B cell (primary cell): ENCODE measurements around the gene POLRMT. TPM values are rescaled to one million over a fixed set of nuclear protein-coding genes. Genes with fewer than 3 reads are reported as not detected.

ENCODE experiments used
- ATAC-seq: fragments of 200-7000 bp; cut with Tn5 transposase; one replicate; pipeline ENCODE4 v1.10.0; 2021; ENCODE audit warnings: low read depth, mild to moderate bottlenecking, moderate number of reproducible peaks, moderate library complexity
- CTCF ChIA-PET: fragments of 350-600 bp; sonication (Branson Sonifier 250); formaldehyde crosslinking; loops from one replicate; lab custom pipeline; 2021; ENCODE audit warnings: antibody characterized with exemption, inconsistent platforms; lab: Charles Lee
- POLR2A ChIA-PET: fragments of 350-600 bp; sonication (Branson Sonifier 250); formaldehyde crosslinking; loops from one replicate; lab custom pipeline; 2021; ENCODE audit warnings: antibody characterized with exemption; lab: Charles Lee
- DNase-seq: peaks from one replicate; pipeline ENCODE4 v3.0.0; 2013
- H2AFZ ChIP-seq: 2 replicates; pipeline ENCODE4 v1.6.1; 2012; ENCODE audit warnings: mild to moderate bottlenecking, low read depth, low read length; ENCODE audit not compliant: insufficient read depth, poor library complexity, severe bottlenecking
- H3K27ac ChIP-seq, 2 donors: 1 replicate in 1 of 2; 2 replicates in 1 of 2; pipeline ENCODE4 v1.5.1; 2012 to 2013; ENCODE audit warnings: low read length in 2 of 2, mild to moderate bottlenecking in 2 of 2, moderate library complexity in 1 of 2
- H3K27me3 ChIP-seq, 4 experiments: fragments of 200-600 bp in 1 of 4; sonication (generic) in 1 of 4; replicated peaks in 1 of 4; 1 replicate in 2 of 4; 2 replicates in 2 of 4; pipeline versions ENCODE4 v1.6.1 to v1.7.0; 2013 to 2016; ENCODE audit warnings: low read length in 3 of 4, mild to moderate bottlenecking in 2 of 4, mixed read lengths in 1 of 4, moderate library complexity in 1 of 4; ENCODE audit not compliant: insufficient read depth in 4 of 4, control insufficient read depth in 3 of 4; ENCODE audit errors: control extremely low read depth in 1 of 4
- H3K36me3 ChIP-seq, 2 experiments: replicated peaks in 1 of 2; 1 replicate in 1 of 2; 2 replicates in 1 of 2; pipeline versions ENCODE4 v1.6.1 to v1.7.1; 2013; ENCODE audit warnings: low read length in 1 of 2; ENCODE audit not compliant: insufficient read depth in 2 of 2, control insufficient read depth in 1 of 2; ENCODE audit errors: control extremely low read depth in 1 of 2, extremely low read depth in 1 of 2
- H3K4me1 ChIP-seq, 2 donors: fragments of 200-600 bp in 1 of 2; sonication (generic) in 1 of 2; 1 replicate in 1 of 2; 2 replicates in 1 of 2; pipeline versions ENCODE4 v1.5.1 to v1.6.1; 2013 to 2017; ENCODE audit warnings: low read length in 2 of 2; ENCODE audit not compliant: control insufficient read depth in 2 of 2, insufficient read depth in 2 of 2
- H3K4me2 ChIP-seq: replicated peaks from 2 replicates; pipeline ENCODE3; 2012; ENCODE audit warnings: mild to moderate bottlenecking, low read depth, low read length; ENCODE audit not compliant: poor library complexity, severe bottlenecking
- H3K4me3 ChIP-seq, 5 experiments: fragments of 200-600 bp in 1 of 5; sonication (generic) in 1 of 5; 1 replicate in 3 of 5; 2 replicates in 2 of 5; pipeline versions ENCODE4 v1.5.1 to v1.7.0; 2011 to 2016; ENCODE audit warnings: low read length in 4 of 5, mild to moderate bottlenecking in 4 of 5, low read depth in 2 of 5, control low read depth in 1 of 5, moderate library complexity in 1 of 5; ENCODE audit not compliant: insufficient read depth in 1 of 5; ENCODE audit errors: control extremely low read depth in 1 of 5, extremely low read depth in 1 of 5
- H3K79me2 ChIP-seq: fragments of 200-600 bp; sonication (generic); one replicate; pipeline ENCODE4 v1.6.0; 2016; ENCODE audit warnings: low read length; ENCODE audit not compliant: control insufficient read depth, insufficient read depth
- H3K9ac ChIP-seq: fragments of 200-600 bp; sonication (generic); 2 replicates; pipeline ENCODE4 v1.6.1; 2017; ENCODE audit warnings: mild to moderate bottlenecking, low read length, moderate library complexity
- H3K9me3 ChIP-seq, 3 donors: one replicate each; pipeline versions ENCODE4 v1.6.1 to v1.7.1; 2013; ENCODE audit warnings: low read length in 2 of 3; ENCODE audit not compliant: control insufficient read depth in 2 of 3, insufficient read depth in 1 of 3; ENCODE audit errors: control extremely low read depth in 1 of 3
- H4K20me1 ChIP-seq: 2 replicates; pipeline ENCODE4 v1.6.0; 2012; ENCODE audit warnings: mild to moderate bottlenecking, low read length; ENCODE audit not compliant: insufficient read depth, control insufficient read depth, poor library complexity, severe bottlenecking
- H3K27ac Mint-ChIP-seq: one replicate; pipeline ENCODE4 v1.8.0; 2021; ENCODE audit warnings: mixed read lengths
- H3K27me3 Mint-ChIP-seq: one replicate; pipeline ENCODE4 v1.8.0; 2021; ENCODE audit warnings: mixed read lengths
- H3K4me1 Mint-ChIP-seq: one replicate; pipeline ENCODE4 v1.8.0; 2021; ENCODE audit warnings: mixed read lengths
- H3K4me3 Mint-ChIP-seq: one replicate; pipeline ENCODE4 v1.8.0; 2021; ENCODE audit warnings: mixed read lengths
- H3K9me3 Mint-ChIP-seq: one replicate; pipeline ENCODE4 v1.8.0; 2022; ENCODE audit warnings: mixed read lengths; ENCODE audit not compliant: insufficient read depth
- CTCF ChIP-seq: fragments of 200-600 bp; IDR thresholded peaks from one replicate; pipeline ENCODE4 v1.8.0; 2022; ENCODE audit warnings: antibody characterized with exemption, mild to moderate bottlenecking
- EZH2 ChIP-seq: IDR thresholded peaks from 2 replicates; pipeline ENCODE4 v1.6.1; 2012; ENCODE audit warnings: borderline replicate concordance, low read depth, mild to moderate bottlenecking, moderate library complexity, low read length; ENCODE audit not compliant: insufficient read depth, poor library complexity, severe bottlenecking
- WGBS: methylation state at CpG from one replicate; pipeline ENCODE4 v1.1.5; 2013; ENCODE audit warnings: missing lambda C conversion rate; ENCODE audit not compliant: insufficient coverage; 5-methylcytosine and 5-hydroxymethylcytosine counted together
- intact Hi-C: fragments of 100-400 bp; cut with micrococcal nuclease; formaldehyde crosslinking; loops from one replicate; pipeline ENCODE4 v1.10.0; 2022
- polyA plus RNA-seq: library from polyadenylated mRNA; depleted of rRNA; stranded (reverse); fragments of >200 nt; gene quantifications from 2 replicates; pipeline ENCODE4 v1.2.3, GENCODE V29; 2012
- total RNA-seq, 2 donors: library from RNA; stranded (reverse); fragments of 120-200 nt in 1 of 2; gene quantifications; 1 replicate in 1 of 2; 2 replicates in 1 of 2; pipeline versions ENCODE4 v1.2.3 to v1.2.4, GENCODE V29; 2013 to 2022

Gene POLRMT
- total and polyA plus RNA-seq, 2 donors (not counting 1 experiment from before 2014, with no cell fraction given) = 77.8 to 98.0 TPM

GRCh38 chr19:610071-610800 lies 23.1 kb downstream of the POLRMT start:
- H2AFZ ChIP-seq = peak overlapping the region; percentile 79
- peak overlapping the region; percentile 19 to 44 for H3K27ac ChIP-seq
- no peaks in the 10 kb centered on the region for H3K79me2 ChIP-seq
- H3K9ac ChIP-seq = peak overlapping the region; percentile 58
- peak overlapping the region; percentile 84 for H3K4me3 Mint-ChIP-seq
- H3K36me3 ChIP-seq = no peaks in the 10 kb centered on the region
- intact Hi-C loops = no loop called here
- ATAC-seq (peak; percentile 53), DNase-seq (peak; percentile 52)
- POLR2A ChIA-PET = interaction anchor here (0.9 kb wide), 1 partner anchor 23 kb away, joined by 3 read pairs; the partner anchor contains the start of gene POLRMT
- H3K9me3 Mint-ChIP-seq = no peaks in the 10 kb centered on the region
- H4K20me1 ChIP-seq = no peaks in the 10 kb centered on the region
- H3K9me3 ChIP-seq = peaks cover 0 to 2% (median 0%) of the 10 kb centered on the region in 3 donors
- WGBS = 26% methylated on average over 31 of the region's 38 CpGs
- peaks cover 12% of the 10 kb centered on the region for H3K4me1 Mint-ChIP-seq
- CTCF ChIA-PET = interaction anchor here (0.8 kb wide), 1 partner anchor 26 kb away, joined by 4 read pairs; no protein-coding TSS in a partner anchor
- TF ChIP-seq EZH2 (no peak), CTCF (no peak)
- peaks cover 11 to 30% of the 10 kb centered on the region in 2 donors for H3K4me1 ChIP-seq
- peak overlapping the region; percentile 81 for H3K4me2 ChIP-seq
- peak overlapping the region in 4 of 5 experiments; percentile 41 to 61 (median 49) for H3K4me3 ChIP-seq
- peaks cover 0 to 5% (median 2%) of the 10 kb centered on the region in 4 experiments for H3K27me3 ChIP-seq
- peaks cover 4% of the 10 kb centered on the region for H3K27me3 Mint-ChIP-seq
- peak overlapping the region; percentile 78 for H3K27ac Mint-ChIP-seq

- Histone ChIP-seq H4K20me1 (no peaks in the 10 kb centered on the region), H3K9ac (no peak overlapping the region), H3K36me3 (no peaks in the 10 kb centered on the region), H3K27me3 (peaks cover 0 to 2% (median 0%) of the 10 kb centered on the region in 4 experiments), H3K79me2 (no peaks in the 10 kb centered on the region), H3K4me3 (no peak overlapping the region), H3K4me1 (peaks cover 11 to 30% of the 10 kb centered on the region in 2 donors), H3K4me2 (no peak overlapping the region), H2AFZ (no peak overlapping the region), H3K9me3 (peaks cover 0 to 5% (median 0%) of the 10 kb centered on the region in 3 donors), H3K27ac (no peak overlapping the region)
- intact Hi-C loops = no loop called here
- Mint-ChIP-seq H3K27me3 (no peaks in the 10 kb centered on the region), H3K9me3 (no peaks in the 10 kb centered on the region), H3K4me1 (peaks cover 11% of the 10 kb centered on the region), H3K27ac (no peak overlapping the region), H3K4me3 (no peak overlapping the region)
- TF ChIP-seq CTCF (no peak), EZH2 (no peak)
- CTCF ChIA-PET = no interaction called here
- POLR2A ChIA-PET = no interaction called here
- 85% methylated on average over 22 of the region's 22 CpGs for WGBS
- DNase-seq (no peak), ATAC-seq (no peak)
These were observed 24.4 kb downstream of the POLRMT start for GRCh38 chr19:609004-609346.
